ENCODE measurements around the gene KCNQ1OT1.

Gene KCNQ1OT1

DNA sequence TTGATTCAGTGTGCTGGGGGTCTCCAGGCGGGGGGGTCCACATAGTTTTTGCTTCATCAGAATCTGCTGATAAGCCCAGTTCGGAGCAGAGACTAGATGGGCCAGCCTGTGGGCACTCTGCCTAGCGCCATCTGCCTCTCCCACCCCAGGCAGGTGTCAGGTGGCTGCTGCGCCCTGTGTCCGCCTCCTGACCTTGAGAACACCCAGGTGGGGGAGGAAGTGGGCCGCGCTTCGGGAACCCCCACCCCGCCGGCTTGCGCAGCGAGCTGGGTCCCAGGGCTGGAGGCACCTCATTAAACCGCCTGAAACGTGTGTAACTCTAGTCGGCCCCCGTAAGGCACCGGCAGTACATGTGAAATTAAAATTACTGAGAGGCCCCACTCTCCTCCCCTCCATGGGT lies 141.4 kb downstream of the KCNQ1OT1 start:
- no peak overlapping the region for H3K4me3 ChIP-seq (ENCODE audit: low read depth, low read length)
- DNase-seq (ENCODE audit: low read depth), result no peak
- TF ChIP-seq, protein P1, sequence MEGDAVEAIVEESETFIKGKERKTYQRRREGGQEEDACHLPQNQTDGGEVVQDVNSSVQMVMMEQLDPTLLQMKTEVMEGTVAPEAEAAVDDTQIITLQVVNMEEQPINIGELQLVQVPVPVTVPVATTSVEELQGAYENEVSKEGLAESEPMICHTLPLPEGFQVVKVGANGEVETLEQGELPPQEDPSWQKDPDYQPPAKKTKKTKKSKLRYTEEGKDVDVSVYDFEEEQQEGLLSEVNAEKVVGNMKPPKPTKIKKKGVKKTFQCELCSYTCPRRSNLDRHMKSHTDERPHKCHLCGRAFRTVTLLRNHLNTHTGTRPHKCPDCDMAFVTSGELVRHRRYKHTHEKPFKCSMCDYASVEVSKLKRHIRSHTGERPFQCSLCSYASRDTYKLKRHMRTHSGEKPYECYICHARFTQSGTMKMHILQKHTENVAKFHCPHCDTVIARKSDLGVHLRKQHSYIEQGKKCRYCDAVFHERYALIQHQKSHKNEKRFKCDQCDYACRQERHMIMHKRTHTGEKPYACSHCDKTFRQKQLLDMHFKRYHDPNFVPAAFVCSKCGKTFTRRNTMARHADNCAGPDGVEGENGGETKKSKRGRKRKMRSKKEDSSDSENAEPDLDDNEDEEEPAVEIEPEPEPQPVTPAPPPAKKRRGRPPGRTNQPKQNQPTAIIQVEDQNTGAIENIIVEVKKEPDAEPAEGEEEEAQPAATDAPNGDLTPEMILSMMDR (conservative IDR thresholded peaks at IDR 0.05; ENCODE audit: low read depth, low read length), result no peak
